ENCODE measurements around the gene CENPF.

- TF ChIP-seq JUNB (IDR thresholded peaks at IDR 0.05; ENCODE audit: unreplicated experiment) (no peak), CTCF (conservative IDR thresholded peaks at IDR 0.05; ENCODE audit: low read depth in 2 of 2) (no peak), EZH2phosphoT487 (IDR thresholded peaks at IDR 0.05; ENCODE audit: unreplicated experiment) (no peak)
- TF ChIP-seq, protein P1, sequence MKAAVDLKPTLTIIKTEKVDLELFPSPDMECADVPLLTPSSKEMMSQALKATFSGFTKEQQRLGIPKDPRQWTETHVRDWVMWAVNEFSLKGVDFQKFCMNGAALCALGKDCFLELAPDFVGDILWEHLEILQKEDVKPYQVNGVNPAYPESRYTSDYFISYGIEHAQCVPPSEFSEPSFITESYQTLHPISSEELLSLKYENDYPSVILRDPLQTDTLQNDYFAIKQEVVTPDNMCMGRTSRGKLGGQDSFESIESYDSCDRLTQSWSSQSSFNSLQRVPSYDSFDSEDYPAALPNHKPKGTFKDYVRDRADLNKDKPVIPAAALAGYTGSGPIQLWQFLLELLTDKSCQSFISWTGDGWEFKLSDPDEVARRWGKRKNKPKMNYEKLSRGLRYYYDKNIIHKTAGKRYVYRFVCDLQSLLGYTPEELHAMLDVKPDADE (IDR thresholded peaks at IDR 0.05): no peak
Observed at GRCh38 chr1:214665606-214666110, 62.7 kb downstream of the CENPF start.

Measured in GM23338 (cell line).